H1 (cell line): Measurements from ENCODE around the gene CANT1. TPM values are rescaled to one million over a fixed set of nuclear protein-coding genes. Genes with fewer than 3 reads are reported as not detected.

Experiments
- CTCF ChIA-PET: fragments of 300-600 bp; sonication (Branson Sonifier 250); formaldehyde crosslinking; loops from one replicate; lab custom pipeline; 2021; ENCODE audit not compliant: partially characterized antibody; lab: Charles Lee
- POLR2A ChIA-PET: fragments of 300-600 bp; sonication (Branson Sonifier 250); formaldehyde crosslinking; loops from one replicate; lab custom pipeline; 2021; ENCODE audit warnings: inconsistent platforms; ENCODE audit not compliant: partially characterized antibody; lab: Charles Lee
- DNase-seq, 2 experiments: peaks; one replicate each; pipeline versions ENCODE4 v3.0.0 to v3.0.0-alpha.2; 2010 to 2022; ENCODE audit warnings: low spot score in 2 of 2, low read depth in 1 of 2, mixed read lengths in 1 of 2
- FAIRE-seq: peaks from 2 replicates; lab custom pipeline; 2011; peaks lifted over from hg19 to GRCh38; lab: Jason Lieb, UNC
- H2AFZ ChIP-seq: 2 replicates; pipeline ENCODE4 v1.8.1; 2012; ENCODE audit warnings: low read length, inconsistent platforms
- H2AK5ac ChIP-seq: 2 replicates; pipeline ENCODE4 v1.6.1; 2013; ENCODE audit warnings: low read depth, low read length
- H2BK120ac ChIP-seq: replicated peaks from 2 replicates; pipeline ENCODE3; 2013; ENCODE audit warnings: low read depth, low read length, inconsistent platforms
- H2BK12ac ChIP-seq: 2 replicates; pipeline ENCODE4 v1.6.1; 2013; ENCODE audit warnings: low read depth, low read length
- H2BK15ac ChIP-seq: 2 replicates; pipeline ENCODE4 v1.6.1; 2013; ENCODE audit warnings: low read length
- H2BK20ac ChIP-seq: 2 replicates; pipeline ENCODE4 v1.6.1; 2013; ENCODE audit warnings: low read length
- H2BK5ac ChIP-seq: 2 replicates; pipeline ENCODE4 v1.6.1; 2013; ENCODE audit warnings: low read depth, low read length
- H3K14ac ChIP-seq: 2 replicates; pipeline ENCODE4 v1.6.1; 2013; ENCODE audit warnings: inconsistent platforms; ENCODE audit not compliant: insufficient read length
- H3K18ac ChIP-seq: 2 replicates; pipeline ENCODE4 v1.6.1; 2013; ENCODE audit warnings: low read length; ENCODE audit errors: extremely low read depth
- H3K23ac ChIP-seq: 2 replicates; pipeline ENCODE4 v1.6.1; 2013; ENCODE audit warnings: inconsistent platforms; ENCODE audit not compliant: insufficient read length
- H3K23me2 ChIP-seq: 2 replicates; pipeline ENCODE4 v1.6.1; 2013; ENCODE audit warnings: low read depth, low read length
- H3K27ac ChIP-seq: 2 replicates; pipeline ENCODE4 v1.6.1; 2011; ENCODE audit warnings: low read depth, low read length, inconsistent platforms
- H3K27me3 ChIP-seq, 4 experiments: replicated peaks in 1 of 4; 1 replicate in 1 of 4; 2 replicates in 3 of 4; pipeline versions ENCODE4 v1.6.1 to v1.8.1; 2011 to 2013; ENCODE audit warnings: low read length in 3 of 4, mild to moderate bottlenecking in 3 of 4, inconsistent platforms in 2 of 4, mixed read lengths in 2 of 4, moderate library complexity in 1 of 4; ENCODE audit not compliant: control insufficient read depth in 3 of 4, insufficient read depth in 3 of 4; ENCODE audit errors: extremely low read depth in 1 of 4
- H3K36me3 ChIP-seq, 4 experiments: 2 replicates each; pipeline versions ENCODE4 v1.6.1 to v1.8.1; 2011 to 2013; ENCODE audit warnings: mild to moderate bottlenecking in 4 of 4, low read length in 3 of 4, moderate library complexity in 2 of 4, control low read depth in 1 of 4, inconsistent platforms in 1 of 4; ENCODE audit not compliant: insufficient read depth in 4 of 4, control insufficient read depth in 2 of 4
- H3K4ac ChIP-seq: replicated peaks from 2 replicates; pipeline ENCODE3; 2013; ENCODE audit warnings: low read length, low read depth, mixed read lengths, inconsistent platforms; ENCODE audit not compliant: insufficient read length
- H3K4me1 ChIP-seq, 4 experiments: replicated peaks in 1 of 4; 1 replicate in 1 of 4; 2 replicates in 3 of 4; pipeline versions ENCODE4 v1.6.1 to v1.8.1; 2011 to 2013; ENCODE audit warnings: low read length in 3 of 4, inconsistent platforms in 2 of 4, mixed read lengths in 1 of 4; ENCODE audit not compliant: insufficient read depth in 4 of 4, control insufficient read depth in 3 of 4
- H3K4me2 ChIP-seq, 2 experiments: 2 replicates each; pipeline versions ENCODE4 v1.6.1 to v1.8.1; 2011 to 2013; ENCODE audit warnings: low read depth in 2 of 2, low read length in 2 of 2, control low read depth in 1 of 2, inconsistent platforms in 1 of 2, mild to moderate bottlenecking in 1 of 2; ENCODE audit not compliant: insufficient read depth in 1 of 2
- H3K4me3 ChIP-seq, 4 experiments: fragments of 200-600, 300-600 bp in 1 of 4; sonication (generic), shearing (Covaris generic), sonication (Bioruptor Twin) in 1 of 4; 2 replicates each; pipeline versions ENCODE4 v1.5.1 to v1.8.1; 2011 to 2016; ENCODE audit warnings: low read length in 4 of 4, low read depth in 3 of 4, control low read depth in 2 of 4, inconsistent platforms in 2 of 4, mild to moderate bottlenecking in 2 of 4, mixed read lengths in 1 of 4, moderate library complexity in 1 of 4; ENCODE audit not compliant: insufficient read depth in 2 of 4; ENCODE audit errors: extremely low read depth in 1 of 4
- H3K56ac ChIP-seq: replicated peaks from 2 replicates; pipeline ENCODE3; 2013; ENCODE audit warnings: low read depth, mild to moderate bottlenecking, mixed read lengths, low read length, inconsistent platforms; ENCODE audit not compliant: insufficient read length
- H3K79me1 ChIP-seq: 2 replicates; pipeline ENCODE4 v1.6.1; 2013; ENCODE audit warnings: low read depth, low read length, control low read depth
- H3K79me2 ChIP-seq, 2 experiments: 2 replicates each; pipeline versions ENCODE4 v1.6.1 to v1.8.1; 2012 to 2013; ENCODE audit warnings: low read length in 2 of 2, mild to moderate bottlenecking in 2 of 2, inconsistent platforms in 1 of 2; ENCODE audit not compliant: insufficient read depth in 2 of 2, control insufficient read depth in 1 of 2
- H3K9ac ChIP-seq, 4 experiments: replicated peaks in 1 of 4; 1 replicate in 1 of 4; 2 replicates in 3 of 4; pipeline versions ENCODE4 v1.6.1 to v1.8.1; 2011 to 2013; ENCODE audit warnings: low read depth in 3 of 4, low read length in 3 of 4, control low read depth in 2 of 4, mild to moderate bottlenecking in 2 of 4, moderate library complexity in 2 of 4, inconsistent platforms in 1 of 4; ENCODE audit errors: extremely low read depth in 1 of 4
- H3K9me3 ChIP-seq, 2 experiments: 2 replicates each; pipeline versions ENCODE4 v1.6.1 to v1.8.1; 2012 to 2013; ENCODE audit warnings: mild to moderate bottlenecking in 2 of 2, moderate library complexity in 2 of 2, control low read depth in 1 of 2, inconsistent platforms in 1 of 2, low read depth in 1 of 2, low read length in 1 of 2, mixed read lengths in 1 of 2; ENCODE audit not compliant: insufficient read depth in 2 of 2
- H4K20me1 ChIP-seq, 2 experiments: replicated peaks in 1 of 2; 2 replicates each; pipeline versions ENCODE3 to v1.8.1; 2011 to 2013; ENCODE audit warnings: inconsistent platforms in 2 of 2, low read length in 2 of 2, mild to moderate bottlenecking in 1 of 2; ENCODE audit not compliant: insufficient read depth in 2 of 2, control insufficient read depth in 1 of 2
- H4K5ac ChIP-seq: 2 replicates; pipeline ENCODE4 v1.6.1; 2013; ENCODE audit warnings: low read length, low read depth, mixed read lengths, inconsistent platforms; ENCODE audit not compliant: insufficient read length
- H4K8ac ChIP-seq: 2 replicates; pipeline ENCODE4 v1.8.0; 2013; ENCODE audit warnings: mild to moderate bottlenecking, moderate library complexity, low read length, inconsistent platforms; ENCODE audit not compliant: insufficient read depth; ENCODE audit errors: extremely low read depth
- H4K91ac ChIP-seq: replicated peaks from 2 replicates; pipeline ENCODE3; 2013; ENCODE audit warnings: low read length, mixed read lengths, inconsistent platforms; ENCODE audit not compliant: insufficient read length
- KDM1A ChIP-seq: fragments of 200-600, 300-600 bp; sonication (generic); IDR thresholded peaks from 2 replicates; pipeline ENCODE4 v1.7.1; 2016; ENCODE audit warnings: mild to moderate bottlenecking, low read length, borderline replicate concordance
- KDM4A ChIP-seq: IDR thresholded peaks from one replicate; pipeline ENCODE4 v1.7.1; 2012; ENCODE audit warnings: low read depth, mild to moderate bottlenecking, moderate library complexity, low read length, inconsistent platforms; ENCODE audit not compliant: severe bottlenecking
- RAD21 ChIP-seq, 2 experiments: IDR thresholded peaks in 1 of 2; conservative IDR thresholded peaks in 1 of 2; 2 replicates each; pipeline ENCODE4 v1.6.1; 2011; ENCODE audit warnings: low read depth in 2 of 2, low read length in 2 of 2, improper control_type of control experiment in 1 of 2, inconsistent platforms in 1 of 2, mild to moderate bottlenecking in 1 of 2, moderate library complexity in 1 of 2
- TCF12 ChIP-seq: IDR thresholded peaks from 2 replicates; pipeline ENCODE4 v1.6.1; 2011; ENCODE audit warnings: low read depth, mild to moderate bottlenecking, low read length
- YY1 ChIP-seq: IDR thresholded peaks from 2 replicates; pipeline ENCODE4 v1.6.1; 2011; ENCODE audit warnings: low read depth, mild to moderate bottlenecking, low read length
- WGBS, 2 experiments: shearing (Covaris generic) in 1 of 2; methylation state at CpG; one replicate each; pipeline versions ENCODE4 v1.1.6 to v1.1.7; 2013 to 2015; ENCODE audit warnings: low lambda C conversion rate in 2 of 2, mixed read lengths in 2 of 2, inconsistent platforms in 1 of 2, low coverage in 1 of 2, missing lambda C conversion rate in 1 of 2; ENCODE audit not compliant: insufficient replicate concordance in 2 of 2, insufficient coverage in 1 of 2, insufficient read length in 1 of 2; ENCODE audit errors: extremely low coverage in 1 of 2, missing lambda C conversion rate in 1 of 2; 5-methylcytosine and 5-hydroxymethylcytosine counted together
- polyA plus RNA-seq, 7 experiments: library from polyadenylated mRNA; depleted of rRNA in 3 of 7; stranded (reverse) in 5 of 7; unstranded in 2 of 7; fragments of >200 nt in 5 of 7; fragments of 200-250 nt in 2 of 7; gene quantifications; 1 replicate in 5 of 7; 2 replicates in 1 of 7; 4 replicates in 1 of 7; pipeline versions ENCODE4 v1.2.1 to v1.2.3, GENCODE V29; 2011 to 2013; ENCODE audit warnings: missing spikeins in 2 of 7, mixed read lengths in 2 of 7
- total RNA-seq: library from RNA; stranded (reverse); fragmentation: NEBNext Ultra II Directional; extraction: Animal tissue kit (Norgen Biotek cat#: 25700); gene quantifications from 2 replicates; pipeline ENCODE4 v1.2.1, GENCODE V29; 2021
- TF ChIP-seq, protein P1 (sequence below), 3 experiments: IDR thresholded peaks; 1 replicate in 2 of 3; 2 replicates in 1 of 3; pipeline versions ENCODE4 v1.5.1 to v1.6.1; 2011; ENCODE audit warnings: low read length in 3 of 3, mild to moderate bottlenecking in 3 of 3, inconsistent platforms in 2 of 3, low read depth in 1 of 3, moderate library complexity in 1 of 3; ENCODE audit not compliant: insufficient read depth in 1 of 3; ENCODE audit errors: control extremely low read depth in 1 of 3

The CANT1 gene
- total and polyA plus RNA-seq, 2 of the 8 experiments (the other 6 are each of a cell fraction or from before 2014, with no cell fraction given) = 23.0 to 32.6 TPM

DNA sequence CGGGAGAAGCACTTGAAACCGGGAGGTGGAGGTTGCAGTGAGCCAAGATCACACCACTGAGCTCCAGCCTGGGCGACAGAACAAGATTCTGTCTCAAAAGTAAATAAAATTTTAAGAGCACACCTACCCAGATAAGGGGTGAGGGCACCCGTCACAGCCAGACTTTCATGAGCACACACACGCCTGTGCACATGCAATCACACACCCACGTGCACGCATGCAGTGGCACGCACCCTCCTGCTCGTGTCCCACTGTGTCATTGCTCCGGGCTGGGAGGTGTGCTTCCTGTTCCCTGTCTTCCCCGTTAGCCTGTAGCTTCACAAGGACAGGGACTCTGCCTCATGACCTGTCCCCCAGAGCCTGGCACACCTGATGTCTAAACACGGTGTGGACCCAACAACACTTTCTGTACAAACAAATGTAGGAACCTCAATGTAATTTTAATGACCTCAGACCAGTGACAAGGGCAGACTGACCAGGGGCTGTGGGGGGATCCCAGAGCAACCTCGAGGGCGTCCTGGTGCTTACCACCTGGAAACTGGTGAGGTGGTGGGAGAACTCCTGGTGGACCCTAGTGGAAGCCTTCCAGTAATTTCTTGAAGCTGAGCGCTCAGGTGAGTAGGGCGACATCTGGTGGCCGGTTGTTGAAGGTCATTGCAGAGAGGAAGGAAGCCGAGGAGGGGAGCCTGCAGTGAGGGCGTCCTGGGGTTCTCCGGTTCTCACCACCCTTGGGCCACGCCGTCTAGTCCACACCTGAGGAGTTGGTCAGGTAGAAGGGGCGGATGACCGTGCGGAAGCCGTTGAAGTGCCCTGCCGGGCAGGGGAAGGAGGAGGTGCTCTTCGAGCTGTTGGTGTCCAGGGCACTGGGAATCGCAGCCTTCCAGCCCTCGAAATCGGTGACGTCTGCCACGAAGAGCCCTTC is 38.5 kb downstream of the CANT1 start:
- no peak overlapping the region for H3K23ac ChIP-seq
- no peak overlapping the region for H3K18ac ChIP-seq
- H4K8ac ChIP-seq = peak overlapping the region; percentile 59
- no peak overlapping the region for H2BK20ac ChIP-seq
- no peaks in the 10 kb centered on the region for H3K79me2 ChIP-seq
- H2BK120ac ChIP-seq = no peak overlapping the region
- DNase-seq = peak; percentile 41 to 92
- peak overlapping the region; percentile 40; the same call in 1 of the 2 replicates for H2BK15ac ChIP-seq
- H2AK5ac ChIP-seq = no peak overlapping the region
- H4K91ac ChIP-seq = peak overlapping the region; percentile 61
- CTCF ChIA-PET = interaction anchor here (0.6 to 5.4 kb wide), 46 partner anchors 9 to 1926 kb away, joined by 3 to 46 read pairs (median 6); partner anchors contain the start of genes CEP295NL and LGALS3BP
- no peaks in the 10 kb centered on the region; a peak in 2 of 8 replicates for H3K36me3 ChIP-seq
- no peaks in the 10 kb centered on the region for H3K27me3 ChIP-seq
- H3K56ac ChIP-seq = no peak overlapping the region
- no peak overlapping the region for H3K4me2 ChIP-seq
- TF ChIP-seq, protein P1, sequence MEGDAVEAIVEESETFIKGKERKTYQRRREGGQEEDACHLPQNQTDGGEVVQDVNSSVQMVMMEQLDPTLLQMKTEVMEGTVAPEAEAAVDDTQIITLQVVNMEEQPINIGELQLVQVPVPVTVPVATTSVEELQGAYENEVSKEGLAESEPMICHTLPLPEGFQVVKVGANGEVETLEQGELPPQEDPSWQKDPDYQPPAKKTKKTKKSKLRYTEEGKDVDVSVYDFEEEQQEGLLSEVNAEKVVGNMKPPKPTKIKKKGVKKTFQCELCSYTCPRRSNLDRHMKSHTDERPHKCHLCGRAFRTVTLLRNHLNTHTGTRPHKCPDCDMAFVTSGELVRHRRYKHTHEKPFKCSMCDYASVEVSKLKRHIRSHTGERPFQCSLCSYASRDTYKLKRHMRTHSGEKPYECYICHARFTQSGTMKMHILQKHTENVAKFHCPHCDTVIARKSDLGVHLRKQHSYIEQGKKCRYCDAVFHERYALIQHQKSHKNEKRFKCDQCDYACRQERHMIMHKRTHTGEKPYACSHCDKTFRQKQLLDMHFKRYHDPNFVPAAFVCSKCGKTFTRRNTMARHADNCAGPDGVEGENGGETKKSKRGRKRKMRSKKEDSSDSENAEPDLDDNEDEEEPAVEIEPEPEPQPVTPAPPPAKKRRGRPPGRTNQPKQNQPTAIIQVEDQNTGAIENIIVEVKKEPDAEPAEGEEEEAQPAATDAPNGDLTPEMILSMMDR (IDR thresholded peaks at IDR 0.05; ENCODE audit: control extremely low read depth in 1 of 3, insufficient read depth in 1 of 3, low read depth in 1 of 3, low read length in 3 of 3) = peak; percentile 87 to 99 (median 91)
- peak; percentile 85 to 92 for TF ChIP-seq RAD21 (IDR thresholded peaks at IDR 0.05 in 1 of 2, conservative IDR thresholded peaks at IDR 0.05 in 1 of 2; ENCODE audit: low read depth in 2 of 2, low read length in 2 of 2)
- no peak for TF ChIP-seq KDM4A
- no peak for TF ChIP-seq KDM1A
- TF ChIP-seq YY1 = 0 out of 2 replicates have a peak, but pooled peaks have one; percentile 8
- TF ChIP-seq TCF12 = 0 out of 2 replicates have a peak, but pooled peaks have one; percentile 13
- no peaks in the 10 kb centered on the region for H3K23me2 ChIP-seq
- H3K4me1 ChIP-seq = peaks cover 0 to 5% (median 4%) of the 10 kb centered on the region in 4 experiments; a peak in 4 of 7 replicates
- H4K5ac ChIP-seq = no peak overlapping the region
- no peak overlapping the region for H3K4me3 ChIP-seq
- 70% methylated on average over 33 of the region's 33 CpGs; no CpG with 5 or more reads in 1 of the 2 experiments for WGBS, 2 experiments
- POLR2A ChIA-PET = interaction anchor here (0.7 to 2.4 kb wide), 6 partner anchors 13 to 138 kb away, joined by 3 to 6 read pairs (median 3); no protein-coding TSS in a partner anchor
- no peaks in the 10 kb centered on the region for H3K79me1 ChIP-seq
- no peaks in the 10 kb centered on the region for H3K9me3 ChIP-seq
- FAIRE-seq = no peak
- H2BK5ac ChIP-seq = 0 out of 2 replicates have a peak overlapping the region, but pooled peaks have one; percentile 52
- H3K4ac ChIP-seq = no peak overlapping the region
- H3K27ac ChIP-seq = no peak overlapping the region
- no peak overlapping the region for H3K9ac ChIP-seq
- H2BK12ac ChIP-seq = no peak overlapping the region; the same call in 1 of the 2 replicates
- H3K14ac ChIP-seq = no peak overlapping the region
- H2AFZ ChIP-seq = no peak overlapping the region
- H4K20me1 ChIP-seq = peaks cover 0 to 5% of the 10 kb centered on the region in 2 experiments
